ENCODE data around the gene CSNK2A1. TPM values are rescaled to one million over a fixed set of nuclear protein-coding genes. Genes with fewer than 3 reads are reported as not detected.

CSNK2A1 gene
- total and polyA plus RNA-seq, 11 donors = 30.3 to 136 (median 119) TPM

- 66 to 70% (median 68%) methylated on average over 17 of the region's 17 CpGs for WGBS, 4 donors
- Histone ChIP-seq H3K27me3 (no peaks in the 10 kb centered on the region), H3K27ac (peak overlapping the region in 2 of 12 donors; percentile 9 to 20), H3K4me3 (no peak overlapping the region), H3K36me3 (peaks cover 0 to 92% (median 79%) of the 10 kb centered on the region in 9 donors), H3K4me1 (peaks cover 0 to 22% (median 3%) of the 10 kb centered on the region in 12 donors), H3K9me3 (no peaks in the 10 kb centered on the region)
- peak; percentile 56 to 80 (median 66) for ATAC-seq
- TF ChIP-seq, protein P1, sequence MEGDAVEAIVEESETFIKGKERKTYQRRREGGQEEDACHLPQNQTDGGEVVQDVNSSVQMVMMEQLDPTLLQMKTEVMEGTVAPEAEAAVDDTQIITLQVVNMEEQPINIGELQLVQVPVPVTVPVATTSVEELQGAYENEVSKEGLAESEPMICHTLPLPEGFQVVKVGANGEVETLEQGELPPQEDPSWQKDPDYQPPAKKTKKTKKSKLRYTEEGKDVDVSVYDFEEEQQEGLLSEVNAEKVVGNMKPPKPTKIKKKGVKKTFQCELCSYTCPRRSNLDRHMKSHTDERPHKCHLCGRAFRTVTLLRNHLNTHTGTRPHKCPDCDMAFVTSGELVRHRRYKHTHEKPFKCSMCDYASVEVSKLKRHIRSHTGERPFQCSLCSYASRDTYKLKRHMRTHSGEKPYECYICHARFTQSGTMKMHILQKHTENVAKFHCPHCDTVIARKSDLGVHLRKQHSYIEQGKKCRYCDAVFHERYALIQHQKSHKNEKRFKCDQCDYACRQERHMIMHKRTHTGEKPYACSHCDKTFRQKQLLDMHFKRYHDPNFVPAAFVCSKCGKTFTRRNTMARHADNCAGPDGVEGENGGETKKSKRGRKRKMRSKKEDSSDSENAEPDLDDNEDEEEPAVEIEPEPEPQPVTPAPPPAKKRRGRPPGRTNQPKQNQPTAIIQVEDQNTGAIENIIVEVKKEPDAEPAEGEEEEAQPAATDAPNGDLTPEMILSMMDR (IDR thresholded peaks at IDR 0.05) = peak; percentile 26 to 72 (median 50)
- no peak for TF ChIP-seq POLR2A (IDR thresholded peaks at IDR 0.05)
- DNase-seq = peak in 4 of 5 donors; percentile 46 to 64 (median 56)
- intact Hi-C loops (cut with DNase I) = loop anchor here in 2 of 10 donors (5.0 kb wide), 2 partner anchors 46 to 79 kb away; no protein-coding TSS in a partner anchor
Observed at GRCh38 chr20:431012-431904, 112.3 kb downstream of the CSNK2A1 start.

DNA sequence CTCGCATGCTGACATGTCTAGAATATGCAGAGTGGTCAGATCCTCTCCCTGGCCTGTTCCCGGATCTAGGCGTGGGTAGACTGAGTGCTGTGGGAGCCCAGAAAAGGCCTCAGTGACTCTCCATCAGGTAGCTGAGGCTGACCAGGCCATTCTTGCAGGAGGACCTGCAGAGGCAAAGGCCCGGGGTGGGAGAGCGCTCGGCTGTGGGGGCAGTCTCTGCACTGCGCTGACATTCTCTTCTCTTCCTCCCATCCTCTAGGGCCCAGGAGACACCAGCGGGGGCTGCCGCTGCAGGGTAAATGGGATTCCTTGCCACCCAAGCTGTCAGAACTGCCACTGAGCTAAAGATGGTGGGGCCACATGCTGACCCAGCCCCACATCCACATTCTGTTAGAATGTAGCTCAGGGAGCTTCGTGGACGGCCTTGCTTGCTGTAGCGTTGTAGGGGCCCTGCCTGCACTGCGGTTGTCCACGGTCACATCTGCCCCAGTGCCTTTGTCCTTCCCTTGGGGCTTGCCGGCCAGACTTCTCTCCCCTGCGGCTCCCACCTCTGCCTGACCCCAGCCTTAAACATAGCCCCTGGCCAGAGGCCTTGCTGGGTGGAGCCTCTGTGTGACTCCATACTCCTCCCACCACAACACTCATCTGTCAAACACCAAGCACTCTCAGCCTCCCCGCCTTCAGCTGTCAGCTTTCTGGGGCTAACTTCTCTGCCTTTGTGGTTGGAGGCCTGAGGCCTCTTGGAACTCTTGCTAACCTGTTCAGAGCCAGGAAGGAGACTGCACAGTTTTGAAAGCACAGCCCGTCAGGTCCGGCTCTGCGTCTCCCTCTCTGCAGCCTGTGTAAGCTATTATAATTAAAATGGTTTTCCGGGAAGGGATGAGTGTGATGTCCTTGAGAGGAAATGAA is 113.2 kb downstream of the CSNK2A1 start:
- TF ChIP-seq, protein P1 (IDR thresholded peaks at IDR 0.05) = no peak
- no peak for TF ChIP-seq POLR2A (IDR thresholded peaks at IDR 0.05)
- no peak overlapping the region for H3K27ac ChIP-seq
- WGBS, 4 donors = 83 to 86% (median 85%) methylated on average over 21 of the region's 21 CpGs
- intact Hi-C loops (cut with DNase I) = loop anchor here in 2 of 10 donors (5.0 kb wide), 2 partner anchors 47 to 78 kb away; no protein-coding TSS in a partner anchor
- no peaks in the 10 kb centered on the region for H3K9me3 ChIP-seq
- no peaks in the 10 kb centered on the region for H3K27me3 ChIP-seq
- no peak overlapping the region for H3K4me3 ChIP-seq
- no peak for DNase-seq
- H3K4me1 ChIP-seq = peaks cover 0 to 22% (median 3%) of the 10 kb centered on the region in 12 donors
- peaks cover 0 to 92% (median 75%) of the 10 kb centered on the region in 9 donors for H3K36me3 ChIP-seq
- ATAC-seq = no peak

GRCh38 chr20:428658-429200 is 114.9 kb downstream of the CSNK2A1 start:
- no peak overlapping the region for H3K27ac ChIP-seq
- no peaks in the 10 kb centered on the region for H3K27me3 ChIP-seq
- peaks cover 0 to 96% (median 68%) of the 10 kb centered on the region in 9 donors for H3K36me3 ChIP-seq
- ATAC-seq (no peak), DNase-seq (no peak)
- TF ChIP-seq, protein P1 (IDR thresholded peaks at IDR 0.05) = no peak
- no peak for TF ChIP-seq POLR2A (IDR thresholded peaks at IDR 0.05)
- peaks cover 0 to 21% (median 3%) of the 10 kb centered on the region in 12 donors for H3K4me1 ChIP-seq
- WGBS, 4 donors = 90 to 91% (median 91%) methylated on average over 12 to 14 of the region's 14 CpGs
- intact Hi-C loops (cut with DNase I) = loop anchor here in 1 of 10 donors (10.0 kb wide), 1 partner anchor 74 kb away; no protein-coding TSS in a partner anchor
- H3K4me3 ChIP-seq = no peak overlapping the region
- no peaks in the 10 kb centered on the region for H3K9me3 ChIP-seq
